Inferior parietal cortex (tissue), 1 donor: ENCODE data around the gene PRDX6.
"Not testable (repeated sequence)": the region's sequence is repeated elsewhere in the genome, so short reads cannot be mapped to it uniquely, and the experiment has no call there.

Experiments
- DNase-seq: peaks from one replicate; pipeline ENCODE4 v3.0.0-alpha.2; 2016; ENCODE audit errors: extremely low spot score

Gene PRDX6, protein sequence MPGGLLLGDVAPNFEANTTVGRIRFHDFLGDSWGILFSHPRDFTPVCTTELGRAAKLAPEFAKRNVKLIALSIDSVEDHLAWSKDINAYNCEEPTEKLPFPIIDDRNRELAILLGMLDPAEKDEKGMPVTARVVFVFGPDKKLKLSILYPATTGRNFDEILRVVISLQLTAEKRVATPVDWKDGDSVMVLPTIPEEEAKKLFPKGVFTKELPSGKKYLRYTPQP

DNA sequence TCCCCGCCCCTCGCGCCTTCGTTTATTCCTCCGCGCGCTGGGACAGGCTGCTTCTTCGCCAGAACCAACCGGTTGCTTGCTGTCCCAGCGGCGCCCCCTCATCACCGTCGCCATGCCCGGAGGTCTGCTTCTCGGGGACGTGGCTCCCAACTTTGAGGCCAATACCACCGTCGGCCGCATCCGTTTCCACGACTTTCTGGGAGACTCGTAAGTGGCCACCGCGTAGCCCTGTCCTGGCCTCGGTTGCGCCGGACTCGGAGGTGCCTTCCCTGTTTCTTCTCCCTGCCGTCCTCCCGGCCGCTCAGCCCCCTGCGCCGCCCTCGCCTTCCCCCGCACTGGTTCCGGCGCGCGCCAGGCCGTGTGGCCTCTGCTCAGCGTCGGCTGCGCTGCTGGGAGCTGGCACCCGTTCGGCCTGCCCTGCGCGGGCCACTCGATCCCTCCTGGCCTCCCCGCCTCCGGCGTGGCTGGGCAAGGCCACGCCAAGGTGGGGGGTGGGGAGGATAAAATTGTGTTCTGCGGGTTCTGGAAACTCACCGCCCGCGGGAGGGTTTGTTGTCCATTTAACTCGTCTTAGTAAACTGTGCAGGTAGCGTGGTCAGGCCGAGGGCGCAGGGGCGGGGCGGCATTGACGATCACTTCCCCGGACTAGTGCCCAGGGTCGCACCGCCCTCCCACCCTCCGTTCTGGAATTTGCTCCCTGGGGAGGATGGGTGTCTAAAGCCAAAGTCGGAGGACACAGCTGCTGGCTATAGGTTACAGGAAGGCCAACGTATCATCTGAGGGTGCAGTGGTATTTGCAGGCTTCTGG lies at the start of gene PRDX6:
TSS of gene PRDX6 (plus strand) at position 50 of the 808 bp plus-strand sequence. CDS start at position 113, 63 bp downstream.
- DNase-seq, result peak; percentile 74

DNA sequence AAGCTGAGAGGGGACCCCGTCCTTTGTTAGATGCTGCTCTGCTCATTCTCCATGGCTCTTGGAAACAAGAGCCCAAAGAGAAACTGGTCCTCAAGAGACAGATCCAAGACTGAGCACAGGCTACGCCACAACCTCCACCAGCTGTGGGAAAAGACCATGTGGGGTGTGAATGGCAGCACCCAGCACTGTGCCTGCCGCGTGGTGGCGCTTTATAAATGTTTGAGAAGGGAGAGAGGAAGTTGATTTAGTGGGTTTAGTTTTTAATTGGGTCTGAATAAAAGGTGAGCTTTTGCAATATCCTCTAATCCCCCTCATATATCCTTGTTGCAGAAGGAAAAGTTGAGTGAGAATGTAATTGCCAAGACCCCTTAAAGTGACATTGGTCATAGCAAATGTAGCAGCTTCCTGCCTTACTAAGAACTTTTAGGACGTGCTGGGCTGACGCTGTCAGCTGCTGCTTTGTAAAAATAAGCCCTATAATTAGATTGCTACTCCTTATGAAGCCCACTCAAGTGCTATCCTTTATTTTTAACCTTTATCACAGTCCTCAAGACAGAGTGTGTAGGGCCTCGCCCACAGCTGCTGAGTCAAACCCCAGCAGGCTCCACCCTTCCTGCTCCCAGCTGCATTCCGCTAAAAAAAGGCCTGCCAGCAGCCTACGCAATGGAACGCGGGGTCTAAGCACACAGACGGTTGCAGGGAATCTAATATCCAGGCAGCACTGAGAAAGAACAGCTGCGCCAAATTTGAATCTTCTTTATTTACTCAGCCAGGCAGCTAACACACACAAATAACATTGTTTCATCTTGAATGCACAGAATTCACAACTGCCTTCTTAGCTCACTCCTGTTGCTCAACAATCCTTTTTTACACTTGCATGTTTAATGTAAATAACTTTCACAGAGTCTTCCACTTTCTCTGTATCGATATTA lies 47.4 kb upstream of the PRDX6 start:
- DNase-seq, result peak; percentile 87

DNA sequence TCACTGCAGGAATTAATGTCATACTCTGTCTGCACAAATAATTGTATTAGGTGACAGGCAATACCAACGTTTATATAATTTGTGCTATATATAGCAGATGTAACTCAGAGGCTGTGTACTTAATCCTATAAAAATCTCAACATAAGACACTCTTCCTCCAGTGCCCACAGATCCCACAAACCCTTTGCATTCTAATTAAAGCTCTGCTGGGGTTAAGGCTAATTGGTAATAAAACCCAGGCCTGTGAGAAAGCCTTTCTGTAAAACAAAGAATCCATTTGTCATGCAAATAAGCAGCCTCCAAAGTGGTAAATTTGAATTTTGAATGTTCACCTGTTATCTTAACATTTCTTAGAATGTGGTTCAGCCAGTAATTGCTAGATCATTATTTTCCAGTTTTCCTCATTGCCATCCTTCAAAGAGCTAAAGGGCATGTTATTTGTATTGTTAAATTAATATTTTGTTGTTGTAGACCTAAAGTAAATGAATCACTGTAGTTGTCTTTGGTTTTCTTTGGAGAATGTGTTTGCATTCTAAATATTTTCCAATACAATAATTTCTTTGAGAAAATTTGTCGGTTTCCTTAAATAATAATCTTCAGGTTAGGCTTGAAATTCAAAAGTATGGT lies 46.3 kb upstream of the PRDX6 start:
- no peak for DNase-seq

DNA sequence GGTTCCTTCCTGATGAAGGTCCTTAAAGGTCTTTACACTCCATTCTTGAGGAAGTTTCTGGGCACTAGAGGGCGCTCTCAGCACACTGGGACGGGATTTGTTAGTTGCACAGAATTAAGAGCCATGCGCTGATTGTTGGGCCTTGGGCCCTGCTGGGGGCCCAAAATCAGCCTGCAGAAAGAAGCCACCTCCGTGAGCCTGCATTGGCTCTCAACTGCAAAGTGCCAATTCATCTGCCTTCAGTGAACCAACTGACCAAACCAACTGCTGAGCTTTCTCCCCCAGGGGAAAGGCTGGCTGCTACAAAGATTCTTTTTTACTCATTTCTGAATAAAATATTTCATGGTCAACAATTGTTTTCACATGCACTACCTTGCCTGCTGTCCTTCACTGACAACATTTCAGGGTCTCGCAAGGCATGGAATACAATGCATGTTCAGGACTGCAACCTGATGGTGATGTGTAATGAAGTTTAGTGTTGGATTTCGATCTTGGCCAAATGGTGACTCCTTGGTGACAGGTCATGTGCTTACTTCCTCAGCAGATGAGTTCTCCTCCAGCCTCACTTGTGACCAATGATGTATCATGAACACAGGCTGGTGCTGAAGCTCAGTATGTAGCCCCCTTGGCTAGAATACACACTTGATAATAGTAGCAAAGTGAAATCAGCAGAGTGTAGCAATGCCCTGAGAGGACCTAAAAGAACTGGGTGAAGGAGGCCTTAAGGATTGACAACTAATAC lies 45.7 kb upstream of the PRDX6 start:
- peak; percentile 99 for DNase-seq

DNA sequence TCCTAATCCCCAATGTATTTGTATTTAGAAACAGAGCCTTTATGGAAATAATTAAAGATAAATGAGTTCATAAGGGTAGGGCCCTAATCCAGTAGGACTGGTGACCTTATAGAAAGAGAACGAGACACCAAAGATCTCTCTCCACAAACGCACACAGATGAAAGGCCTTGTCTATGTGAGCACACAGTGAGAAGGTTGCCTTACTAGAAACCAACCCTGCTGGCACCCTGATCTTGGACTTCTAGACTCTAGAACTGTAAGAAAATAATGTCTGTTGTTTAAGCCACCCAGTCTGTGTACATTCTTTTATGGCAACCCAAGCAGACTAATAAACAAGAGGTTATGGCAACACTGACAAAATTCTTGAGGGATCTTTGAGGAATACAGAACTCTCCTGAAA lies 44.8 kb upstream of the PRDX6 start:
- no peak for DNase-seq

DNA sequence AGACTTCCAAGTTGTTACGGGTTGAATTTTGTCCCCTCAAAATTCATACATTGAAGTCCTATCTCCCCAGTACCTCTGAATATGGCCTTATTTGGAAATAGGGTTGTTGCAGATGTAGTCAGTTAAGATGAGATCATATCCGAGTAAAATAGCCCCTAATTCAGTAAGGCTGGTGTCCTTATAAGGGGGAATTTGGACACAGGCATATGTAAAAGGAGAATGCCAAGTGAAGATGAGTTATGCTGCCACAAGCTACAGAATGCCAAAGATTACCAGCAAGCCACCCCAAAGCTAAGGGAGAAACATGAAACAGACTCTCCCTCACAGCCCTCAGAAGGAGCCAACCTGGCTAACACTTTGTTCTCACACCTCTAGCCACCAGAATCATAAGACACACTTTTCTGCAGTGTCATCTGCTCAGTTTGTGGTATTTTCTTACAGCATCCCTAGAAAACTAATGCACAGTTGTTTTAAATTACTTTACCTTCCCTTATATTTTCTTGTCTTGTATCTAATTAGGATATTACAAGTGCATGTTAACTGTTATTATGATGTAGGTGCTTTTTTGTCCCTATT lies 43.3 kb upstream of the PRDX6 start:
- no peak for DNase-seq

DNA sequence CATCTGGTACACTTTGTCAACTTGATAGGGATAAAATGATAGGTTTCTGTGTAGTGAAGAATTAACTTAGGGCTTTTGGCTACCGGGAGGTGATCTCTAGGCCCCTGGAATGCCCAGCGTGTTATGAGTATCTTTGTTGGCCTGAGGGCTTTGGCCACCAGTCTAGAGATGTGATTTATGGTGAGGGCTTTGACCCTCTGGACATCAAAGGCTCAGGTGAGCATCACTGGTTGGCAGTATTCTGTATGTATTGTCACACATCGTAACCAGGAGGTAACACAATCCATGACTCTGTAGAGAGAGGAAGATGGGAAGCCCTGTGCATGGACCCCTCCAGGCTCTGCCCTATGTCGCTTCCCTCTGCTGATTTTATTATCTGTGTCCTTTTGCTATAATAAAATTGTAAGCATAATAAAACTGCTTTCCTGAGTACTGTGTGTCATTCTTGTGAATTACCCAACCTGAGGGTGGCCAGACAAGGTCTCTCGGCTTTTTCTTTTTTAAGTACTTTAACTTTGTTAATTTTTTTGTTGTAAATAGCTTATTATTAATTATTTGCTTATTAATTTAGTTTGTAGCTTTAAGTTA lies 40.2 kb upstream of the PRDX6 start:
- no peak for DNase-seq

DNA sequence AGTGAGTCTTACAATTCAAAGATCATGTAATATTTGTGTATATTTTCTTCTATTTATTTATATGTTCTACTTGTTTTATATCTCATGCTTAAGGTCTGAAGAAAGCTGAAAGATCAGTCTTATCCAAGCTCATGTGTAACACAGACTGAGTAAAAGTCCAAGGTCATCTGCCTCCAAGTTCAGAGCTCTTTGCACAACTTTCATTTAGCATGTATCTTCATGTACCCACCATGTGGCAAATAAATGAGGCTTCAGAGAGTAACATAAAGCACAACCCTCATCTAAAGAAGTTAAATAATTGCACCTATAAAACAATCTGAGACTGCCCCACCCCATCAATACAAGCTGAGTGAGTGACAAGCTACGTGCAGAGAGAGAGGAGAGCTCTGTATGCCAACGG lies 38.5 kb upstream of the PRDX6 start:
- no peak for DNase-seq

DNA sequence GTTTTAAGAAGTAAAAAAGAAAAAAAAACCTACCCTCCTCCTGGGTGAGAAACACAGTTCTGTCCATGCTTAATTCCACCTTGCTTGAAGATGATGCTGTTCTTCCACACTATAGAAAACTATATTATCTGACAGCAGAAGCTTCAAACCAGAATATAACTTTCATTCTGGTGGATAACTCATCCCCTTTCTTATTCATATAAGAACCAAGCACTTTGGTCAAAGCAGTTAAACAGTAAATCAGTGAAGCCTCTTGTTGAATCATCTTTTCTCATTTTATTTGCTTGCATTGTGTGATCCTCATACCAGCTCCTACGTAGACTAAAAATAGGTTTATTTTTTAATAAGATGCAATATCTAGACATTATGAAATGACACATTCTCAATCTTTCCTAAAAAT lies 36.7 kb upstream of the PRDX6 start:
- no peak for DNase-seq

DNA sequence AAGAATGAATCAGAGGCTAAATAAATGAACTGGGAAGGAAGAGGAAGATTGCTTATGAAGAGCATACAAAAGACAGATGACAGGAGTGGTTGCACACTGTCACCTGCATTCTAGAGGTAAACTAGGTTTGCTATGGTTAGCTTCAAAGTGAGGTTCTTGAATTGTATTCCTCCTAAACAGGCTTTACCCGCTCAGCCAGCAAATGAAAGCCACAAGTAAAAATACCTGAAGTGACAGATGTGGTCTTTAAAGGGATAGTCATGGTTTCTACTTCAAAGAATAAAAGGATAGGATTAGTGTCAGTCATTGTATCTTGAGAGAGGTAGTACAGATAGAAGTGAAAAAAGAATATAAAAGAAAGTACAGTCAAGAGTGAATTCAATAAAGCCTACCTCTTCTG lies 32.4 kb upstream of the PRDX6 start:
- DNase-seq, result no peak

DNA sequence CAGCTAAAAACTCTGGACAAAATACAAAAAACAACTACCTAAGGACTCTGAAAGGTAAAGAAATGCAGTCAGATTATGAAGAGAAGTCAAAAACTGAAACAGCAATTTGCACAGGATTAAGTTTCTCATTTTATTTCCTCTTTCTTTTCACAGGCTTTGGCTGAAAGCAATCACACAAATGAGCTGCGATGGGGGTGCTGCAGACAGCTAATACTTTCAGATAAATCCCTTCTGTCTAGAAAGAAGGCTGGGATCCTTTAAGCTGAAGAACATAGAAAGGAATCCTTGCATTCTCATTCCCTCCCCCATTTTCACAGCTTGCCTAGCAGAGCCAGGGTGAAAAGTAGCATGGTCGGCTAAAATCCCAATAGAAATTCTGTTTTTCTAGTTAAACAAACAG lies 32.0 kb upstream of the PRDX6 start:
- DNase-seq, result no peak

DNA sequence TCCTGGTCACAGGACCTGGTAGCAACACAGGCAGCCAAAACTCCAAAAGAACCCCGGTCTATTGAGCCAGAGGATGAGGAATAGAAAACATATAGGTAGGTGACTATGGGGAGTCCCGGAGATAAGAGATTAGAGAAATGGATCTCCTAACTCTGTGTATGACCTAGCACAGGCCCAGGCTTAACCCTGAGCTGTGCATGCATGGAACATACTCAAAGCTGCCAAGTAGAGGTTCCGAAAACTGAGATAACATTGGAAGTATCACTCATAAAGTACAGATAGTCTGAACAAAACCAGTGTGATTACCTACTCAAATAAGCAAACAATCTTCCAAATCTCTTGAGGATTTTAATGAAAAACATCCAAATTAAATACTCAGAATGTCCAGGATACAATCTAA lies 31.5 kb upstream of the PRDX6 start:
- DNase-seq, result no peak

DNA sequence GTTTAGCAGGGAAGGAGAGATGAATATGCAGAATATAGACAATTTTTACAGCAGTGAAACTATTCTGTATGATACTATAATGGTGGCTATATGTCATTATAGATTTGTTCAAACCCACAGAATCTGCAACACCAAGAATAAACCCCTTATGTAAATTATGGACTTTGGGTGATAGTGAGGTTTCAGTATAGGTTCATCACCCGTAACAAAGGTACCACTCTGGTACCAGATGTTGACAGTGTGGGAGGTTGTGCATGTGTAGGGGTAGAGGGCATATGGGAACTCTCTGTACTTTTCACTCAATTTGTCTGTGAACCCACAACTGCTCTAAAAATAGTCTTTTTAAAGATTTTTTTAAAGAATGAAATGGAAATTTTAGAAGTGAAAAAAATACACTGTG lies 29.9 kb upstream of the PRDX6 start:
- DNase-seq, result no peak

DNA sequence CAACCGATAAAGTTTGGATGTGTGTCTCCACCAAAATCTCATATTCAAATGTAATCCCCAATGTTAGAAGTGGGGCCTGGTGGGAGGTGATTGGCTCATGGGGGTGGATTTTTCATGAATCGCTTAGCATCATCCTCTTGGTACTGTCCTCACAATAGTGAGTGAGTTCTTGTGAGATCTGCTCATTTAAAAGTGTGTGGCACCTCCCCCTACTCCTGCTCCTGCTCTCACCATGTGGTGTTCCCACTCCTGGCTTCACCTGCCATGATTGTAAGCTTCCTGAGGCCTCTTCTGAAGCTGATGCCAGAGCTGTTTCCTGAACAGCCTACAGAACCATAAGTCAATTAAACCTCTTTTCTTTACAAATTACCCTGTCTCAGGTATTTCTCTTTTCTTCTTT lies 28.2 kb upstream of the PRDX6 start:
- DNase-seq, result no peak

DNA sequence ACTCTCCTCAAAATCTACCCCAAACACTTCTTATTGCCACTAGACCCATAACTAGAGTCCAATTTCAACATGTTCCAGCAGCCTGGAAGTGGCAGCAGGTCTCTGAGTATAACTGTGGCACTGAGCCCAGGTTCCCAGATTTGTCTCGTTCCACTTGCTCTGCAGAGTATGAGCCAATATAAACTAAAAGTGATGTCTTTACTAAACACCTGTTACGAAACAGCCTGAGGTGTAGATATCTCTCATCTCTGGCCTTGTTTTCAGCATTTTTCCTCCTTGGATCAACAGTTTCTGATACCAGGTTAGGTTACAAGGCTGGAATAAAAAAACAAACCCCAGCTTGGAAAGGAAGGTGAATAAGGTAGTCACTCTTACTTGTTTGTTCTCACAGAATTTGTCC lies 25.2 kb upstream of the PRDX6 start:
- no peak for DNase-seq

DNA sequence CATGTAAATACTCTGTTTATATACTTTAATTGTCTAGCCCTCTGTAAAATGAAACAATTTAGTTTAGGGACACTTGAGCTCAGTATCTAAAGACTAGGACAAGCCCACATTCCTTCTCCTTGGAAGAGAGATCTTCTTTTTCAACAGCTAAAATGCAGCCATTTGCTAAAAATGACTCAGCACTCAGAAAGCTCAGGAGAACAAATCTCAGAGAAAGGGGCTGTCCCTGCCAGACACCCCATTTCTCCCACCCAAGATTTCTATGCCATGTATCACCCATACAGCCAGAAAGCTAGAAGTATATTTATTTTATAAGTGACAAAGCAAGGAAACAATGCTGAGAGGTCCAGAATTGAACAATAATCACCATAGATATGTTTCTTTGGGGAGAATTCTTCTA lies 23.2 kb upstream of the PRDX6 start:
- no peak for DNase-seq

DNA sequence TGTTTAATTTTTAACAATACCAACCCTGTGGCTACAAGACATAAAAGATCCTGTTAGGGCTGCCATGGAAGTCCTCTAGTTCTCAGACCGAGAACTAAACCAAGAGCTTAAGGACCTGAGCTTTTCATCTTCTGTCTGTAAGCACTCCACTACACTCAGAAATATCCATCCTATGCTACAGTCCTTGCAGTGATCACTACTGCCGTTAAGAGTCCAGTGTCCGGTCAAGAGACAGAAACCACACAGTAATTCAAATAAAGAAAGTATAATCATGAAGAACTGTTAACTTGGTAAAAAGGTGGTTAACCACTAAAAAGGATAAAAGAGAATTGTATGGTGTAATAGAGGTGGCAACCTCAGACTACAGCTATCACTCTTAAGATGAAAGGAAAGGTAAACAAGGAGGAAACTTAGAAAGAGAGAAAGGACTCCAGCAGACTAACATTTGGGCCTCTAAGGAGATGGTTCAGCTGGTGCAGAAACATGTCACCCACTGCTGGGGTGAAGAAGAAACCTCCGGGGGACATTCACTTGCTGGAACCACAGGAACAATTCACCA lies 22.1 kb upstream of the PRDX6 start:
- no peak for DNase-seq

DNA sequence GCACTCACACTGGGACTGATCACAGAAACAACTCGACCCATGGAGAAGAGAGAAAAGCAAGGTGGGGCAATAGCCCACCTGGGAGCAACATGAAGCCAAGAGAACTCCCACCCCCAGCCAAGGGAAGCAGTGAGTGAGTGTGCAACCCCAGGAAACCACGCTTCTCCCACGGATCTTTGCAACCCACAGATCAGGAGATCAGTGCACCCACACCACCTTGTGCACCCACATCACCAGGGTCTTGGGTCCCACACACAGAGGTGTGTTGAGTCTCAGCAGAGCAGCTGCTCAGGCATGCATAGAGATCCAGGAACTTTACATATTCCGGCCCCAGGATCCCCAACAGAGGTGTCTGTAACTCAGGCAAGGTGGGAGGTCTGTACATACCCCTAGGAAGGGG lies 17.2 kb upstream of the PRDX6 start:
- no peak for DNase-seq

DNA sequence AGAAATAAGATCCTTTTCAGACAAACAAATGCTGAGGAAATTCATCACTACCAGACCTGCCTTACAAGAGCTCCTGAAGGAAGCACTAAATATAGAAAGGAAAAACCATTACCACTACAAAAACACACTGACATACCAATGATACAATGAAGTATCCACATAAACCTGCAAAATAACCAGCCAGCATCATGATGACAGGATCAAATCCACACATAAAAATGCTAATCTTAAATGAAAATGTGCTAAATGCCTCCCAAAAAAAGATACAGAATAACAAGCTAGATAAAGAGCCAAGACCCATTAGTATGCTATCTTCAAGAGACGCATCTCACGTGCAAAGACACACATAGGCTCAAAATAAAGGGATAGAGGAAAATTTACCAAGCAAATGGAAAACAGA lies 14.5 kb upstream of the PRDX6 start:
- not testable (repeated sequence) for DNase-seq

DNA sequence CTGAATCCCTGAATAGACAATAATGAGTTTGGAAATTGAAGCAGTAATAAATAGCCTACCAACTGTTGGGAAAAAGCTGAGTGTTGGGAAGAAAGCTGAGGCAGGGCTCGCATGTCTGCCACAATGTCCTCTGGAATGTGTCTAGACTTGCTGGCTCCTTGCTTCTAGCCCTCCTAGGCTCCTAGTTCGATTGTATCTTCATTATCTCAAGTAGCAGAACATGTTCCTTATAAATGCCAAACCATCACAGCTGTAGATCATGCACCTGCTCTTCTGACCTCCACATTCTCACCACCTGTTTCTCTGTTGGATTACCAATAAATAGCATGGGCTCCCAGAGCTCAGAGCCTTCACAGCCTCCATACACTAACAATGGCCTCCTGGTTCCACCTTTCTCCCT lies 12.9 kb upstream of the PRDX6 start:
- DNase-seq, result not testable (repeated sequence)
